ENCODE data around the gene PUS10.
A peak's percentile ranks its signal among the peaks of the same experiment; 100 is the strongest.
"Not testable (repeated sequence)": the region's sequence is repeated elsewhere in the genome, so short reads cannot be mapped to it uniquely, and the experiment has no call there.

PUS10 gene

GRCh38 chr2:61017556-61018317, at the start of gene PUS10, which contains the start of gene PEX13:
Gene PUS10 (minus strand): TSS chr2:61018255. CDS start chr2:61011890, 6,365 bp downstream.
Gene PEX13 (plus strand): TSS chr2:61017720. CDS start chr2:61017760, 40 bp downstream.
- DNase-seq: peak; percentile 72

- peak; percentile 62 for DNase-seq
Measured at GRCh38 chr2:61065714-61066709, 48.0 kb upstream of the PUS10 start, which contains the start of gene SANBR. Gene SANBR (plus strand): TSS chr2:61065871. CDS start chr2:61070351, 4,480 bp downstream.

- no peak for DNase-seq
Measured at GRCh38 chr2:61059382-61059781, 41.3 kb upstream of the PUS10 start.

GRCh38 chr2:61057562-61057961, 39.5 kb upstream of the PUS10 start:
- DNase-seq: no peak

- no peak for DNase-seq
Measured at GRCh38 chr2:61055557-61055956, 37.5 kb upstream of the PUS10 start.

- no peak for DNase-seq
Measured at GRCh38 chr2:61045999-61046398, 27.9 kb upstream of the PUS10 start.

GRCh38 chr2:61045226-61045625, 27.2 kb upstream of the PUS10 start:
- DNase-seq: no peak

GRCh38 chr2:61044636-61045035, 26.6 kb upstream of the PUS10 start:
- DNase-seq: no peak

GRCh38 chr2:61042807-61043206, 24.8 kb upstream of the PUS10 start:
- no peak for DNase-seq

- not testable (repeated sequence) for DNase-seq
Measured at GRCh38 chr2:61036643-61037042, 18.6 kb upstream of the PUS10 start.

GRCh38 chr2:61034592-61034991, 16.5 kb upstream of the PUS10 start:
- not testable (repeated sequence) for DNase-seq

GRCh38 chr2:61029533-61029932, 11.5 kb upstream of the PUS10 start:
- no peak for DNase-seq

- DNase-seq: no peak
Measured at GRCh38 chr2:61023670-61024069, 5.6 kb upstream of the PUS10 start.

GRCh38 chr2:61021228-61021660, 3.2 kb upstream of the PUS10 start:
- DNase-seq: no peak

- no peak for DNase-seq
Measured at GRCh38 chr2:61018798-61019197, 743 bp upstream of the PUS10 start.

GRCh38 chr2:61018318-61018755, 282 bp upstream of the PUS10 start:
- DNase-seq: no peak

GRCh38 chr2:61017003-61017555, 976 bp downstream of the PUS10 start:
- peak; percentile 72 for DNase-seq

- no peak for DNase-seq
Measured at GRCh38 chr2:61016392-61017002, 1.6 kb downstream of the PUS10 start.

GRCh38 chr2:61015976-61016375, 2.1 kb downstream of the PUS10 start:
- no peak for DNase-seq

GRCh38 chr2:61014763-61015162, 3.3 kb downstream of the PUS10 start:
- DNase-seq: no peak

- no peak for DNase-seq
Measured at GRCh38 chr2:61013382-61013781, 4.7 kb downstream of the PUS10 start.

GRCh38 chr2:61012303-61012702, 5.8 kb downstream of the PUS10 start:
- not testable (repeated sequence) for DNase-seq

GRCh38 chr2:61011678-61012077, 6.4 kb downstream of the PUS10 start:
- DNase-seq: no peak

Measured in T1000 (cell line).